ENCODE results near the gene RCCD1.

DNA sequence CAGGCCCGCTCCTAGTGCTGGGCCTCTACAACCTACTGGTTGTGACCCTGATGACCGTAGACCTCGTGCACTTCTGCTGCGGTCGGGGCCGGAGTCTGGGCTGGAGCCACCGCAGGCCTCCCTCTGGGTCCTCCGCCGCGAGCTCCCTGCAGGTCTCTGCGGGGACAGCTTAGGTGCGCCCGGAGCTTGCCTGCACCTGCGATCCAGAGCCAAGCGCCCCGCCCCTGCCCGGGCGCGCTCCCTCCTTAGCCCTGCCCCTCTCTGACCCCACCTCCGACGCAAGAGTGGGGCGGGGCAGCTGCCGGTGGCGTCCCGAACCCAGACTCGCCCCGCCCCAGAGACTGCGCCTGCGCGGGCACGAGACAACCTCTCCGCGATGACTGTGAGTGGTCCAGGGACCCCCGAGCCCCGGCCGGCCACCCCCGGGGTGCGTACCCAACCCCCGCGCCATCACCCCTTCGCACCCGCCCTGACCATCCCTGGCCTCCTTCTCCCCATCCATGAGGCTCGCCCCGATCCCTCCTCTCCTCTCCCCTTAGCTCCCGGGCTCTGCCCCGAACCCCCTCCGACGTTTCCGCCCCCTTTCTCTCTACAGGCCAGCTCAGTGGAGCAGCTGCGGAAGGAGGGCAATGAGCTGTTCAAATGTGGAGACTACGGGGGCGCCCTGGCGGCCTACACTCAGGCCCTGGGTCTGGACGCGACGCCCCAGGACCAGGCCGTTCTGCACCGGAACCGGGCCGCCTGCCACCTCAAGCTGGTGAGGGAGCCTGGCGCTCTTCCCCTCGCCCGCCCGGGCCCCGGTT lies 19.5 kb upstream of the RCCD1 start, which contains the start of gene UNC45A:
- TF ChIP-seq, protein P1, sequence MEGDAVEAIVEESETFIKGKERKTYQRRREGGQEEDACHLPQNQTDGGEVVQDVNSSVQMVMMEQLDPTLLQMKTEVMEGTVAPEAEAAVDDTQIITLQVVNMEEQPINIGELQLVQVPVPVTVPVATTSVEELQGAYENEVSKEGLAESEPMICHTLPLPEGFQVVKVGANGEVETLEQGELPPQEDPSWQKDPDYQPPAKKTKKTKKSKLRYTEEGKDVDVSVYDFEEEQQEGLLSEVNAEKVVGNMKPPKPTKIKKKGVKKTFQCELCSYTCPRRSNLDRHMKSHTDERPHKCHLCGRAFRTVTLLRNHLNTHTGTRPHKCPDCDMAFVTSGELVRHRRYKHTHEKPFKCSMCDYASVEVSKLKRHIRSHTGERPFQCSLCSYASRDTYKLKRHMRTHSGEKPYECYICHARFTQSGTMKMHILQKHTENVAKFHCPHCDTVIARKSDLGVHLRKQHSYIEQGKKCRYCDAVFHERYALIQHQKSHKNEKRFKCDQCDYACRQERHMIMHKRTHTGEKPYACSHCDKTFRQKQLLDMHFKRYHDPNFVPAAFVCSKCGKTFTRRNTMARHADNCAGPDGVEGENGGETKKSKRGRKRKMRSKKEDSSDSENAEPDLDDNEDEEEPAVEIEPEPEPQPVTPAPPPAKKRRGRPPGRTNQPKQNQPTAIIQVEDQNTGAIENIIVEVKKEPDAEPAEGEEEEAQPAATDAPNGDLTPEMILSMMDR (conservative IDR thresholded peaks at IDR 0.05), result no peak
- TF ChIP-seq EZH2 (IDR thresholded peaks at IDR 0.05; ENCODE audit: low read depth), result no peak

Data from PC-9 (cell line).